HG03439 (cell line): ENCODE measurements around the gene ST3GAL5.
"Not testable (repeated sequence)": the region's sequence is repeated elsewhere in the genome, so short reads cannot be mapped to it uniquely, and the experiment has no call there.

Experiments
- ATAC-seq: cut with Tn5 transposase; IDR thresholded peaks from one replicate; pipeline ENCODE4 v1.9.1; 2021; ENCODE audit warnings: mild to moderate bottlenecking, moderate library complexity; ENCODE audit not compliant: unreplicated experiment

The ST3GAL5 gene

DNA sequence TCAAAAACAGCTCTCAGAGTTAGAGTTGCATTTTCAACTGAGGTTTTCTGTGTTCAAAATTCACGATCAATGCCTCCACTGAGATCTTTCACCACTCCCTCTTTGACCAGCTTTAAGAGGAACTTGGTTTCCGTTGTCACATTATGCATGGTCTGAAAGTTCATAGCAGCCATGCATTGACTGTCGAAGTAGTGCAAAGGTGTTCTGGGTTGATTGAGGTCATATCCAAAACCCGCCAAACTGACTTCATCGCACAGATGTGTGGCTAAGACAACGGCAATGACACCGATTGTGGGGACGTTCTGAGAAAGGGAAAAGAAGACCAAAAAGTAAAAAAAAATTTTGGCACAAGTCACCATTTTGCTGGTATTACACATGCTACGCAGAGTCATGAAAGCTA, 48.7 kb downstream of the ST3GAL5 start:
- no peak for ATAC-seq

DNA sequence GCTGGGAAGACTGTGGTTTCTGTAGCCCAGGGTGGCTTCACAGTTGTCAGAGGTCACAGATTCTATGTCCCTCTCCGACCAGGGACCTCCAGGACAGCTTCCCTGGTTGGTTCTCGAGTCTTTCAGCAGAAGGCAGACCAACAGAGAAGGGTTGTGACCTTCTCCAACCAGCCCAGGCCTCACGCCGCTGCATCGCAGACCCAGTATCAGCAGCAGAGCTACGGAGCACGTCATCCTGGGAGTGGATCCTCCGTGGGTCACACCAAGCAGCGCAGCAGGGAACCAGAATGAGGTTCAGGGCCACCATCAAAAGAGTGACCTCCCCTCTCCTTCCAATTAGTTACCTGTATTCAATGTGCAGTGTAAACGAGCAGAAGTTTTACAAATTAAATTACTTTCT, 49.3 kb downstream of the ST3GAL5 start:
- no peak for ATAC-seq

DNA sequence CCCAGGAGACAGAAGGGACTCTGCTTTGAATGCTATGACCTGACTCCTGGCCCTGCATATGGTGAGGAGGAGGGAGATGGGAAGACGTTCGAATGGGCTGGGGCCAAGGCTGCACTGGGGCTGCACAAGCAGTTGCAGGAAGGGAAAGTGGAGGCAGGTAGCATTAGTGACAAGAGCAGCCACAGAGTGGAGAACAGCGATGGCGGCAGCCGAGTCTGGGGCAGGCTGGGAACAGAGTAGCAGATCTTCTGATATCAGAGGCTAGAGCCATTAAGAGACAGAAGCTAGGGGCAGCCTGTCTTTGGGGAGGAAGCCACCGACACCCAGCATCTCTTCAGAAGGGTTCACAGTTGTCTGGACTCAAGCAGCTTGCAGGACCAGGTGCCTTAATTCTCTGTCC, 50.1 kb downstream of the ST3GAL5 start:
- ATAC-seq = no peak

DNA sequence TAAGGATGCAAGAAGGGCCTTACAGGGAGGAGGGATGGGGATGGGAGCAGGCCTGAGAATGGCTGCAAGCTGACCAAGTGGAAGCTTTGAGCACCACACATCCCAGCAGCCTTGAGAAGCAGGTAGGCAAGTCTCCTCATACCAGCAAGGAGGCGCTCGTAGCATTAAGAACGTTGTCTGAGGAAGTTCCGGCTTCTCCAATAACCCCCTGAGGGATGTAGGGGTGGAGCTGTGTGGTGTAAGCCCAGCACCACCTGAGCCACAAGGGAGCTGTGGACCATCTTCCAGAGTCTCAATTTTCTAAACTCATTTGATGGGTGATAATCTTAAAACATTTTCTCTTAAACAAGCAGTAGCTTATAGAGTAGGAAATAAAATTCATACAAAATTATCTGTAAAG, 50.6 kb downstream of the ST3GAL5 start:
- ATAC-seq = no peak

DNA sequence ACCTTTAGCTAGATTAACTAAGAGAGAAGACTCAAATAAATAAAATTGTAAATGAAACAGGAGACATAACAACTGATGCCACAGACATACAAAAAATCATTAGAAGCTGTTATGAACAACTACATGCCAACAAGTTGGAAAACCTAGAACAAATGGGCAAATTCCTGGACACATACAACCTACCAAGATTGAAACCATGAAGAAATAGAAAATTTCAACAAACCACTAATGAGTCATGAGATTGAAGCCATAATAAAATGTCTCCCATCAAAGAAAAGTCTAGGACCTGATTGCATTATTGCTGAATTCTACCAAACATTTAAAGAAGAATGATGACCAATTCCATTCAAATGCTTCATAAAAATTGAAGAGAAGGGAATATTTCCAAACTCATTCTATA, 54.3 kb downstream of the ST3GAL5 start:
- ATAC-seq = no peak

DNA sequence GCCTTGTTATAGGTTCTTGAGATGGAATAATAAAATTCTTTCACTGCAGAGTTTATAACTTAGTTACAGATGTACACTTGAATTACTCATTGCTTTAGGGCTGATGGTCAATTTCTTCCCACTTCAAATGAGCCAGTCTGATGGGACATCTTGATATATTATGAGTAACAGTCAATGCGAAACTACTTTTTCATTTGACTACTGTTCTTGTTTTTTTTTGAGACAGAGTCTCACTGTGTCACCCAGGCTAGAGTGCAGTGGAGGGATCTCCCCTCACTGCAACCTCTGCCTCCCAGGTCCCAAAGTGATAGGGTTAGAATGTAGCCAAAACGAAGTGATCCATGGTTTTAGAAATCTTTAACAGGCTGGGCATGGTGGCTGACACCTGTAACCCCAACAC, 57.1 kb downstream of the ST3GAL5 start:
- ATAC-seq = no peak

DNA sequence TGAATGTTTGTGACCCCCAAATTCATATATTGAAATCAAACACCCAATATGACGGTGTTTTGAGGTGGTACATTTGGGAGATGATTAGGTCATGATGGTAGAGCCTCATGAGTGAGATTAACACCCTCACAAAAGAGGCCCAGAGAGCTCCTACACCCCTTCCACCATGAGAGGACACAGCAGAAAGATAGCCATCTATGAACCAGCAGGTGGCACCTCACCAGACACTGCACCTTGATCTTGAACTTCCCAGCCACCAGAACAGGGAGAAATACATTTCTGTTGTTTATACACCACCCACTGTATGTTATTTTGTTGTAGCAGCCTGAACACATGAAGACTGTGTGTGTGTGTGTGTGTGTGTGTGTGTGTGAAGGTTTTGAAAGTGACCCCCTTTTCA, 58.1 kb downstream of the ST3GAL5 start:
- ATAC-seq = no peak

DNA sequence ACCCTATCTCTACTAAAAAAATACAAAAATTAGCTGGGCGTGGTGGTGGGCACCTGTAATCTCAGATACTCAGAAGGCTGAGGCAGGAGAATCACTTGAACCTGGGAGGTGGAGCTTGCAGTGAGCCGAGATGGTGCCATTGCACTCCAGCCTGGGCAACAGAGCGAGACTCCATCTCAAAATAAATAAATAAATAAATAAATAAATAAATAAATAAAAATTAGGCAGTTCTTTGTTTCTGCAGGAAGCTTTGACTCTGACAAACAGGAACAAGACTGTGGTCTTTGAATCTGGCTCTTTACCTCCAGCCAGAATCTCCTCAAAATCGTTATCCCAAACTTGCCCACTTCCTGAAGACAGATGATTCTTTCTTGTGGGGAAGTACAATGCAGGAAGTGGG, 59.4 kb downstream of the ST3GAL5 start:
- not testable (repeated sequence) for ATAC-seq

DNA sequence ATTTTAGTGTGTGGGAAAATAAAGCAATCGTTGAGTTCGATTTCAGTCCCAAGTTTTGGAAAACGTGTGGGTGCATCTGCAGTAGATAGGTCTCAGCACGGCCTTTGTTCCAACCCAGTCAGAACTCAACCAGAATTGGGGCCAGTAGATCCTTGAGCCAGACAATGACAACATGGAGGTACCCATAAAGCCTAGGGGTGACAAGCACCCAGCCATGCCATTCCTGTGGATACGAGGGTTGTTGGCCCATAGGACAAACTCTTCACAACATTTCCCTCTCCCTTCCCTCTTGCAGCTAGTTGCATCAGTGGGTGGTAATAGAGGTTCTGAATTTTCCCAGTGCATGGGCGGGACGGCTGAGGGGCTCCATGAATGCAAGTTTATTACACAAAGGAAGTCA, 60.1 kb downstream of the ST3GAL5 start:
- no peak for ATAC-seq

DNA sequence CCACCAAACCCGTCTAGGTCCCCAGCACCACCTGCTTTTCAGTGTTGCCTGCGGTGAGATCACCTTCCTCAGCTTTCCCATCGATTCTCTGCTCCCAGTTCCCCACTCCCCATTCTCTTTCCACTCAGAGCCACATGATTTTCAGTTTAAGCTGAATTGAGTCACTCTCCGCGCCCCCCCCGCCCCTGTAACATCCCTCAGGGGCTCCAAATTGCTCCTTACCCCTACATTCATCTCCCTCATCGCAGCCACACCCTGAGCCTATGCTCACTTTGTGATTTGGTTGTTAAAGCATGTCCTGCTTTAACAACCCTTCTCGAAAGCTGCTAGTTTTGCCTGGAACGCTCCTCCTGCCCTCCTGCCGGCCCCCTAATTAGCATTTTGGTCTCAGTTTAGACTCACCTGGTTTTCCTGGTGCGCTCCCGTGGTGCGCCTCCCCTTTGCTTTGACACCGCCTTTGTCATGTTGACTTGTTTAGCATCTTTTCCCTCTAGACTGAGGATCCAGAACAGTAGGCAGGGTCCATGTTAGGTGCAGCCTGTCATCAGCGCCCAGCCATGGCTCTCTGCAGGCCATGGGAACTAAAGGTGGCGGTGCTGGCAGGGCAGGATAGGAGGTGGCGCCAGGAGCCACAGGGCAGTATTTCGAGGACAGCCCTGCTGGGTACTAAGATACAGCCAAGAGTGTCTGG, 60.8 kb downstream of the ST3GAL5 start:
- ATAC-seq = no peak

DNA sequence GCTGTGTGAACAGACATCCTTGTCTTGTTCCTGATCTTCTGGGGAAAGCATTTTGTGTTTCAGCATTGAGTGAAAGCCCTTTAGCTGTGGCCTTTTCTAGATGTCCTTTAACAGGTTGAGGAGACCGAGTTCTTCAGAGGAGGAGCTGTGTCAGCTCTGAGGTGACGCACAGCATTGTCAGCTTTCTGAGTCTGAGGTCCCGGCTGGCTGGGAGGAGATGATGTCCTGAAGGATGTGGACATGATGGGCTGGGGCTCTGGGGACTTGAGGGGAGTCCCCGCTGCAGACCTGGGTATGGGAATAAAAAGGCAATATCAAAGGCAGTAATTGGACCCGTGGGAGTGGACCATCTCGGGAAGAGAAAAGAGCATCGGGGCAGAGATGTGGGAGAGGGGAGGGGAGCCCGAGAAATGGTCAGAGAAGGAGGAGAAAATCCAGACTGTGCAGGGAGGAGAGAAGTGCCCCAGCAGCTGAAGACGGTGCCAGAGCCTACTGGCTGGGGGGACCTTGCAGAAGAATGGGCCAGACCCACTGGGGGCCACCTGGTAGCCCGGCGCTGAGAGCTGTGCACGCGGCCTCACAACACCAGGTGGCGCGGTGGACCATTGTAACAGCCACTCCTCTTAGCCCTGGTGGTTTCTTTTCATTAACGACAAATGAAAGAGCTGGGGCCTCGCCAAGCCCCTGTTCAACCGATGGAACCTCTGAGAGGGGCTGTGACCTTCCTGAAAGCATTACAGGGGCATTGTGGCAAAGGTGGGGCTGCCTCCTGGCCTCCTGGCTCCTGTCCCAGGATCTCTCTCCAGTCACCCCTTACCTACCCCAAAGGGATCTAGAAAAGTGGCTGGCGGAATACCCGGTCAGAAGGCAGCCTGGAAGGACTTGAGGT, 61.6 kb downstream of the ST3GAL5 start:
- ATAC-seq = peak; percentile 70

DNA sequence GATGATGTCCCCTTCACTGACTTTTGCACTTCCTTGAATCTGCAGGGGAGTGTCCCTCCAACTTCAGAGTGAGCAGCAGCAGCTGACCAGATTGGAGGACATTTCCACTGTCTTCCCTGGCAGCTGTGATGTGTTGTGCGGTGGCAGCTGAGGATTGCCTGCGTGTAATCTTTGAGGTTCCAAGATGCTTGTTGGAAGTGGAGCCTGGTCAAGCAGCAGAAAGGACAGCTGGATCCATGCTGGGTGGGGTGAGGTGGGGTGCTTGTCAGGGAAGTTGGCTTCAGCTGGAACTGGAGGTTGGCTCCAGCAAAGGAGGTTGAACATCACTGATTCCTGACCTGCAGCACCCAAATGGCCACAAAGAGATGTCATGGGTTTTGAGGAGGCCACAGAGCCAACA, 64.8 kb downstream of the ST3GAL5 start:
- ATAC-seq = no peak

DNA sequence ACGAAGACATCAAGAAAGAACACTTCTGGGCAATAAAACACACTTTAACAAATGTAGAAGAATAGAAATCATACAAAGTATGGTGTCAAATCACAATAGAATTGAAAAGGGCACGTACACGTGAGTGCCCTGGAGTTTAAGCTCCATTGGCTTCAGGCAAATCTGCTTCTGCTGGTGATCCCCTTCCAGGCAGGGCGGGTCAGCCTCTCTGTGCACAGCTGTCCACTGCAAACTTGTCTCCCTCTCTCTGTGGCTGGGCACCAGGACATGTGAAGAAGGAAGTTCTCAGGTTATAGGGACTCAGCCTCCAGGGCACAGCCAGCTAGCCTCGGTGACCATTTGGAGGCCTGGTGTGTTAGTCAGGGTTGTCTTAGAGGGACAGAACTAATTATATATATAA, 66.0 kb downstream of the ST3GAL5 start:
- ATAC-seq = no peak

DNA sequence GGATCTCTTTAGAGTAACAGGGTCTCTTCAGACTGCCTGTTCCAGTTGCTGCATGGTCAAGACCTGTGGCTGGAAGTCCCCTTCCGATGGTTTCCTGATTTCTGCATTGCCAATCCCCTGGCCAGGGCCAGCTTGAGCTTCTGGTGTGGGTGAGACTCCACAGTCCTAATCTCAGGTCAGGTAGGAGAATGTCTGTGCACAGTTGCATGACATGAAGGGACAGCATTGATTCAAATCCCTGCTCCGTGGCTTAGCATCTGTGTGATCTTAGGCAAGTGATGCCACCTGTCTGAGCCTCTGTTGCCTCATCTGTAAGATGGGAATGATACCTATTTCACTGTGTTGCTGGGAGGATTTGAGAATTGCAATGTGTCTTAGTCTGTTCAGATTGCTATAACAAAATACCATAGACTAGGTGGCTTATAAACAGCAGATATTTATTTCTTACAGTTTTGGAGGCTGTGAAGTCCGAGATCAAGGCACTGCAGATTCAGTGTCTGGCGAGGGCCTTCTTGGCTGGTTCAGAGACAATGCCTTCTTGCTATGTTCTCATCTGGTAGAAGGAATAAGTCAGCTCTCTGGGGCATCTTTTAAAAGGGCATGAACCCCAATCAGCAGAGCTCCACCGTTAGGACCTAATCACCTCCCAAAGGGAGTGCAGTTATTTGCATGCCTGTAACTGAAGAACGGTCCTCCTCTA, 68.8 kb downstream of the ST3GAL5 start:
- ATAC-seq = no peak

DNA sequence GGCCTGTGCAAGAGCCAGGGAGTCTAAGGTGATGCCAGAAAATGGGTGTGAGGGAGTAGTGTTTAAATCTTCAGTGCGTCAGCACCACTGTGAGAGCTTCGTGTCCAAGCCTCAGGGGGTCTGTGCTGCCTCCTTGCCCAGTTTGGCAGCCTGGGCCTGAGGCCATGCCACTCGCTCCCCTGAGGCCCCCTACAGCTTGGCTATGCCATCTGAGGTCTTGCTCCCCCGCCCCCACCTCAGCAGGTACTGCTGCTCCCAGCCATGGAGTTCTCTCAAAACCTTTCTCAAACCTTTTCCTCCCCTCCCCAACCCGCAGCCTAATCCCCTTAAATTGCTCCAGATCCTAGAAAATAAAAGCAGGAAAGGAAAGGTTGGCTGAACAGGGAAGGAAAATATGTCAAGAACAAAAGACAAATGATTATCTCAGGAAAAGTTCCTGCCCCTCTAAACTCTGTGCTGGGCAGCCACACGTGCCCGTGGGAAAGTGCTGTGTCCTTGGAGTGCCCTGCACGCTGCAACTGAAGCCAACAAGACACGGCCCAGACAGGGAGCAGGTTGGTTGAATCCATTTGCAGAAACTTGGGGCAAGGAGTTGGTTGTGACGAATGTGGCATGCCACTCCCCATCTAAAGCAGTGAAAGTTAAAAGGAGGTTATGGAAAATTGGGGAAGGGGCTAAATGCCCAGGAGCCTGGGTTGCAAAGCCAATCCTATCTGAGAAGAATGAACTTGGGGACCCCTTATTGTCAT, 73.8 kb downstream of the ST3GAL5 start:
- ATAC-seq = no peak

DNA sequence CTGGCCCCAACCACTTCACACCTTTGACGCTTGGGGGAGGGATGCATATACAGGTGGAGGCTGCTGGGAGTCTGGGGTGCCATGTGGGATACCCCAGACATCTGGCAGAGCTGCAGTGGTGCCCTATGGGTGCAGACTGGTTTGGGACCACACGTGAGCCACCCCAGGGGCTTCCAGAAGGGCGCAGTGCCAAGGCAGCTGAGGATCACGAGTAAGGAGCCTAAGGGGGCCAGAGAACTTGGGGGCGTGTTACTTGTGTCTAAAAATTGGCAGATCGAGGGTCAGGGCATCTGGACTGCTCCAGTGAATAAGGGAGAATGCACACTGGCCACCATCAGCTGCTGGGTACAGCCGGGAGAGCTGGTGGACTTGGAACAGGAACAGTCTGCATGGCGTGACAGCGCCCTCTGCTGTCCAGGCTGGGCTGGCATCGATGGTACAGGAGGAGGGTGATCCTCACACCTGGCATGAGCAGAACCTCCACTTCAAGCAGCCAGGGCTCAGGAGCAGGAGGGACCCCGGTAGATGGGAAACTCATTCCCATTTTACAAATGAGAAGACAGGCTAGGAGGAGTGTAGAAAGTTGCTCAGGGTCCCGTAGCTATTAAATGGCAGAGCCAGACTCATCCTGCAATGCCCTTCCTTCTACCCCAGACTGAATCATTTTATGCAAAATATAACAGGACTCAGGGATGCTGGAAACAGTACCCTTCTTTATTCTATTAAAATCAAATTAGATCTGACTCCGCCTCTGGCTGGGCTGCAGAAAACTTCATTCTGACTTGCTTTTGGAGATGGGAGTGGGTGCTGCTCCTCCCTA, 74.6 kb downstream of the ST3GAL5 start:
- ATAC-seq = no peak

DNA sequence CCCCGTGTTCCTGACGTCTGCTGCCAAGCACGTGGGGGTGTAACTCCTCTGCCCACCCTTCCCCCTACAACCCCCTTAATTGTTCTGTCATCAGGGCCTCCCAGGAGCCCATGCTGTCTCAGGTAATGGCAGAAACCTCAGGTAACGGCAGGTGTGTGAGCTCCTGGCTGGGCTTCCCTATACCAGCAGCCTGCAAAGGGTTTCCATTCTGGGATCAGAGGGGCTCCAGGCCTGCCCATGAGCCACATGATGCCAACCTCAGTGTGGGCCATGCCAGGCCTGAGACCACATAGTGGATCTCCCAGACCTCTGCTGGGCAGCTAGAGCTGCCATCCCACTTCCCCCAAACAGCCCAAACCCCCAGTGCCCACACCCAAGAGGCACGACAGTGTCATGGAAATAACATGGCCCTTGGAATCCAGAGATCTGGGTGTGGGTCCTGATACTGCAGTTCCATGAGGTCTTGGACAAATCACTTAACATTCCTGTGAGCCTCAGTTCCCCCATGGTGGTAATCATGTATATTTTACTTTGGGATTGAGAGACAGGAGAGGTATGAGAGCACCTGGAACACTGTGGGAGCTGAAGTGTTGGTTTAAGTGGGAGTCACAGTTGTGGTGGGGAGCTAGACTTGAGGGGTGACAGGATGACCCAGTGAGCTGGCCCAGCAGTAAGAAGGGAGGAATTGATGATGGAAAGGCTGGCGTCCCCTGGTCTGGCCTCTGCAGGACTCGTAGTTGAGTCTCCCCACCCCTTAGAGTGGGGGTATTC, 75.4 kb downstream of the ST3GAL5 start:
- ATAC-seq = no peak

DNA sequence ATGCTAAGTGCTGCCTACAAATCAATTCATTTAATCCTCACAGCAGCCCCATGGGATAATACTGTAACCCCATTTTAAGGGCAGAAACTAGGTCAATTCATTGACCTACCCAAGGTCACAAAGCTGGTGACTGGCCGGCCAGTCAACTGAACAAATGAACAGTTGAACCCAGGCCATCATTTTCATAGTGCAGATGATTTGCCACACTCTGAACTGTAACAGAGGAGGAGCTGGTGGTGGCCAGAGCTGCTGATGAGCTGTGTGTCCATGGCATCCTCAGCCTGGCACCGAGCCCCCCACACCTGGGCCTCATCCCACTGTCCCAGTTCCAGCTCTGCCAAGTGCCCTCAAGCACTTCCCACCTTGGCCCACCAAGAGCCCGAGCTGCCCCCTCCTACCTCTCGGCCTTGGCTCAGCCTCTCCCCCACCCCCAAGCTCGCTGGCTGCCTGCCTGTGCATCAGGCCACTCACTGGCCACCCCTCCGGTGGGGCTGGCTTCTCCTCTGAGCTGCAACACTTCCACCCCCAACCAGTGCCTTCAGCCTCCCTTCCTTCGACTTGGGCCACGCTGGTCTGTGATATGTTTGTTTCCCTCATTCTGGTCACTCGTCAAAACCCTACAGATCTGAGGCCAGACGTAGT, 76.6 kb downstream of the ST3GAL5 start:
- ATAC-seq = no peak
